Parathyroid adenoma (tissue), 2 donors: ENCODE data around the gene KCNQ1OT1.

Experiments used
- H2AFZ ChIP-seq: fragments of 300-600 bp; sonication (generic); one replicate; pipeline ENCODE4 v1.7.0; 2017; ENCODE audit warnings: antibody characterized with exemption, mild to moderate bottlenecking
- H3K27ac ChIP-seq: fragments of 300-600 bp; sonication (generic); one replicate; pipeline ENCODE4 v1.7.0; 2017
- H3K27me3 ChIP-seq: fragments of 300-600 bp; sonication (generic); one replicate; pipeline ENCODE4 v1.7.0; 2017; ENCODE audit warnings: low read length; ENCODE audit not compliant: control insufficient read depth, insufficient read depth
- H3K36me3 ChIP-seq: fragments of 300-600 bp; sonication (generic); one replicate; pipeline ENCODE4 v1.7.0; 2017; ENCODE audit warnings: low read length; ENCODE audit not compliant: control insufficient read depth, insufficient read depth
- H3K4me1 ChIP-seq: fragments of 300-600 bp; sonication (generic); one replicate; pipeline ENCODE4 v1.7.0; 2017; ENCODE audit warnings: control low read depth
- H3K4me2 ChIP-seq: fragments of 300-600 bp; sonication (generic); one replicate; pipeline ENCODE4 v1.7.0; 2017; ENCODE audit warnings: low read length
- H3K4me3 ChIP-seq: fragments of 300-600 bp; sonication (generic); one replicate; pipeline ENCODE4 v1.7.0; 2017; ENCODE audit warnings: low read depth, low read length
- H3K79me2 ChIP-seq: fragments of 300-600 bp; sonication (generic); one replicate; pipeline ENCODE4 v1.7.0; 2017; ENCODE audit warnings: control low read depth
- H3K9ac ChIP-seq: fragments of 300-600 bp; sonication (generic); one replicate; pipeline ENCODE4 v1.7.0; 2017; ENCODE audit warnings: mild to moderate bottlenecking
- H3K9me3 ChIP-seq: fragments of 300-600 bp; sonication (generic); one replicate; pipeline ENCODE4 v1.7.0; 2017; ENCODE audit warnings: low read length; ENCODE audit not compliant: control insufficient read depth
- CTCF ChIP-seq: fragments of 300-600 bp; sonication (generic); IDR thresholded peaks from one replicate; pipeline ENCODE4 v1.7.0; 2017; ENCODE audit warnings: antibody characterized with exemption, mild to moderate bottlenecking
- donor health status: primary hyperparathyroidism.

The KCNQ1OT1 gene

GRCh38 chr11:2713661-2714462 is 14.1 kb upstream of the KCNQ1OT1 start:
- TF ChIP-seq CTCF, result no peak
- H3K4me3 ChIP-seq, result no peak overlapping the region
- H3K9ac ChIP-seq, result no peak overlapping the region
- H3K9me3 ChIP-seq, result no peaks in the 10 kb centered on the region
- H3K4me2 ChIP-seq, result no peak overlapping the region
- H3K4me1 ChIP-seq, result no peaks in the 10 kb centered on the region
- no peak overlapping the region for H2AFZ ChIP-seq
- no peaks in the 10 kb centered on the region for H3K79me2 ChIP-seq
- H3K36me3 ChIP-seq, result no peaks in the 10 kb centered on the region
- no peaks in the 10 kb centered on the region for H3K27me3 ChIP-seq
- no peak overlapping the region for H3K27ac ChIP-seq

GRCh38 chr11:2713094-2713493 is 13.3 kb upstream of the KCNQ1OT1 start:
- Histone ChIP-seq H3K36me3 (no peaks in the 10 kb centered on the region), H3K9ac (no peak overlapping the region), H3K27ac (no peak overlapping the region), H3K79me2 (no peaks in the 10 kb centered on the region), H2AFZ (no peak overlapping the region), H3K4me1 (no peaks in the 10 kb centered on the region), H3K9me3 (no peaks in the 10 kb centered on the region), H3K4me2 (no peak overlapping the region), H3K4me3 (no peak overlapping the region), H3K27me3 (no peaks in the 10 kb centered on the region)
- no peak for TF ChIP-seq CTCF

GRCh38 chr11:2711161-2711560 is 11.4 kb upstream of the KCNQ1OT1 start:
- no peak for TF ChIP-seq CTCF
- Histone ChIP-seq H3K79me2 (no peaks in the 10 kb centered on the region), H3K4me2 (no peak overlapping the region), H3K27ac (no peak overlapping the region), H3K4me1 (no peaks in the 10 kb centered on the region), H3K27me3 (no peaks in the 10 kb centered on the region), H3K9ac (no peak overlapping the region), H3K9me3 (no peaks in the 10 kb centered on the region), H3K36me3 (no peaks in the 10 kb centered on the region), H3K4me3 (no peak overlapping the region), H2AFZ (no peak overlapping the region)

- Histone ChIP-seq H3K27ac (no peak overlapping the region), H3K9ac (no peak overlapping the region), H3K9me3 (no peaks in the 10 kb centered on the region), H3K36me3 (no peaks in the 10 kb centered on the region), H3K4me3 (no peak overlapping the region), H3K79me2 (no peaks in the 10 kb centered on the region), H2AFZ (no peak overlapping the region), H3K4me1 (no peaks in the 10 kb centered on the region), H3K27me3 (no peaks in the 10 kb centered on the region), H3K4me2 (no peak overlapping the region)
- TF ChIP-seq CTCF, result no peak
Observed at GRCh38 chr11:2709429-2709828, 9.6 kb upstream of the KCNQ1OT1 start.

GRCh38 chr11:2708757-2709281 is 9.0 kb upstream of the KCNQ1OT1 start:
- Histone ChIP-seq H3K36me3 (no peaks in the 10 kb centered on the region), H3K4me2 (no peak overlapping the region), H3K9ac (no peak overlapping the region), H3K27me3 (no peaks in the 10 kb centered on the region), H2AFZ (no peak overlapping the region), H3K4me1 (no peaks in the 10 kb centered on the region), H3K4me3 (no peak overlapping the region), H3K79me2 (no peaks in the 10 kb centered on the region), H3K27ac (no peak overlapping the region), H3K9me3 (no peaks in the 10 kb centered on the region)
- TF ChIP-seq CTCF, result no peak
